ENCODE measurements around the gene CCDC185. TPM values are rescaled to one million over a fixed set of nuclear protein-coding genes. Genes with fewer than 3 reads are reported as not detected.
"Not testable (repeated sequence)": the region's sequence is repeated elsewhere in the genome, so short reads cannot be mapped to it uniquely, and the experiment has no call there.

The CCDC185 gene
- total RNA-seq, 4 donors from 2014 or later: not detected

DNA sequence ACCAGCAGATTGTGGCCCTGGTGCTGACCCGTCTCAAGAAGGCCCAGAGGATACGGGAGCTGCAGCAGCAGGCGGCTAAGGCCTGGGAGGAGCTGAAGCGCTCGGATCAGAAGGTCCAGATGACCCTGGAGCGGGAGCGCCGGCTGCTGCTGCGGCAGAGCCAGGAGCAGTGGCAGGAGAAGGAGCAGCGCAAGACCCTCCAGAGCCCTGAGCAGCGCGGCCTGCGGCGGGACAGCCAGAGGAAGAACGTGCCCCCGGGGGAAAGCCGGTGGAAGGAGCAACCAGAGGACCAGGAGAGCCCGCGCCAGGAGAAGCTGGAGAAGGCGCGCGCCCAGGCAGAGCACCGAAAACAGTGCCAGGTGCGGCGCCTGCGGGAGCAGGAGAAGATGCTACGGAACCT, 1.0 kb downstream of the CCDC185 start:
- TF ChIP-seq CTCF (IDR thresholded peaks at IDR 0.05): no peak
- no peak for DNase-seq (ENCODE audit: low spot score)
- no peak for ATAC-seq (ENCODE audit: low FRiP score)

GRCh38 chr1:223394706-223395105, 1.5 kb downstream of the CCDC185 start:
- no peak for TF ChIP-seq CTCF (IDR thresholded peaks at IDR 0.05)
- DNase-seq (ENCODE audit: low spot score): no peak
- no peak for ATAC-seq (ENCODE audit: low FRiP score)

GRCh38 chr1:223399393-223399792, 6.2 kb downstream of the CCDC185 start:
- not testable (repeated sequence) for ATAC-seq (ENCODE audit: low FRiP score); DNase-seq (ENCODE audit: low spot score)

DNA sequence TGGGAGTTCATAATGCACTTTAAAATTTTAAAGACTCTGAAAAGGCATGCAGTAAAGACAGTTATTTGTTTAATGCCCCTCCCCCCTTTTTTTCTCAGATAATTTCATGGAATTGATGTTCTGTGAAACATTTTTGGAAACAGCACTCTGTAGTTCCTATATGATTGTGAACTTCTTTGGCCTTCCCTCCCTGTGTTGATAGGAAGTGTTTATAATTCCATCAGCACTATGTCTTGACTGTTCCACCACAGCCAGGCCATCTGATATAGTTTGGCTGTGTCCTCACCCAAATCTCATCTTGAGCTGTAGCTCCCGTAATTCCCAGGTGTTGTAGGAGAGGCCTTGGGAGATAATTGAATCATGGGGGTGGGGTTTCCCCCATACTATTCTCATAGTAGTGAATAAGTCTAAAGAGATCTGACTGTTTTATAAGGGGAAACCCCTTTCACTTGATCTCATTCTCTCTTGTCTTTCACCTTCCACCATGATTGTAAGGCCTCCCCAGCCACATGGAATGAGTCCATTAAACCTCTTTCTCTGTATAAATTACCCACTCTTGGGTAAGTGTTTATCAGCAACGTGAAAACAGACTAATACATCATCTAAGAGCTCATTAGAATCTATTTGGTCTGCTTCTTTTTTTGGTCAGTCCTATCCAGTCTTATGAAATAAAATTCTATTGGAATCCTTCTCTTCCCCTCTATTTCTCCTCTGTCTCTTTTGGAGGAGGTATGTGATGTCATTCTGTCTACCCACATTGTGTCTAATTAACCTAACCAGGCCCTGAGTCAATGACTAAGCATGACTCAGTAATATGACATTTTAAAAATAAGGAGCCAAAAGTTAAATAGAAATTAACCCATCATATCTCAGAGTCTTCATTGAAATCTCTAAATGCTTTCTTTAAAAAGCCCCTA, 8.9 kb downstream of the CCDC185 start:
- no peak for TF ChIP-seq CTCF (IDR thresholded peaks at IDR 0.05)
- no peak for DNase-seq (ENCODE audit: low spot score)
- peak; percentile 95 for ATAC-seq (ENCODE audit: low FRiP score)

DNA sequence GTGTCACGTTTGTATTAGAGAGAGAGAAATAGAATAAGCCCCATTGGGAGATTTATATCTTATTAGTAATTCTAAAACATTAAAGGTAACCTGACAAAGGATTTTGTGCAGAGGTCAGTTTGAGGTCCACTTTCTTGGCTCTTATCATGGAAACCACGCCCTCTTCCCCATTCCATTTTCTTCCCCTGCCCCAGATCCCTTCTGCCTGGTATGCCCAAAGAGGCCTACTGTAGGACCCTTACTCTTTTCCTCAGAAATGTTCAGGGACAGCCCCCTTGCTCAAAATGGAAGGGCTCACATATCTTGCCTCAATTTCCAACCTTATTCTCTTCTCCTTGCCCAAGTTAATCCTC, 9.6 kb downstream of the CCDC185 start:
- ATAC-seq (ENCODE audit: low FRiP score) (peak; percentile 37), DNase-seq (ENCODE audit: low spot score) (no peak)
- no peak for TF ChIP-seq CTCF (IDR thresholded peaks at IDR 0.05)

DNA sequence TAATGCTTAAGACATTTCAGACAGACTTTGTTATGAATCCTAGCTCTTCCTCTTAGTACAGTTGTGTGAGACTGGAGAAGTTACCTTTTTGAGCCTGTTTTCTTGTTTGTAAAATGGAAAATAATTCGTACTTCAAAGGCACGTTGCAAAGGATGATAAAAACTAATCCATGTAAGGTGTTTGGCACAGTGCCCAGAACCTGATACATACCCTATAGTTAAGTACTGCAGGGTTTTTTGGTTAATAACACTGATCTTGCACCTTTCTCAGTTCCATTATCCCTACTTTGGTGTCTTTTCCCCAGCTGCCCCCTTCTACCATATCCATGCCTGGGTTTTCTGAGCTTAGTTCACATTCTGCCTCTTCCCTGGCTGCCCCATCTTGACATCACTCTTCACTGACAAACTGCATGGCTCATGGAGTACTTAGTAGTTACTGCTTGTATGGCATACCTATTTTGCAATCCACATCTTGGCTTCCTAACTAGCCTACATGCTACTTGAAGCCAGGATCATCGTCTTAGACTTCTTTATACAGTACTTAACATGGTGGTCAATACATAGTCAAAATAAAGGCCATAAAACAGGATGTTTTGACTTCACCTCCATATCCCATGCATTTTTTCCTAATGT, 10.1 kb downstream of the CCDC185 start:
- no peak for TF ChIP-seq CTCF (IDR thresholded peaks at IDR 0.05)
- ATAC-seq (ENCODE audit: low FRiP score): no peak
- DNase-seq (ENCODE audit: low spot score): no peak

DNA sequence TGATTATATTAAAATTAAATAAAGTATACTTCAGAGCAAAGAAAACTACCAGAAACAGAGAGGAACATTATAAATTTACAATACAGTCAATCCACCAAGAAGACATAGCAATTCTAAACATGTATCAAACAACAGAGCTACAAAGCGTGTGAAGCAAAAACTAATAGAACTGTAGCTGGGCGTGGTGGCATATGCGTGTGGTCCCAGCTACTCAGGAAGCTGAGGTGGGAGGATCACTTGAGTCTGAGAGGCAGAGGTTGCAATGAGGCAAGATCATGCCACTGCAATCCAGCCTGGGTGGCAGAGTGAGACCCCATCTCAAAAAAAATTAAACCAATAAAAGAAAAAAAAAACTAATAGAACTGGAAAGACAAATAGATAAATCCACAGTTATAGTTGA, 12.3 kb downstream of the CCDC185 start:
- DNase-seq (ENCODE audit: low spot score): no peak
- no peak for TF ChIP-seq CTCF (IDR thresholded peaks at IDR 0.05)
- no peak for ATAC-seq (ENCODE audit: low FRiP score)
